GM23248 (cell line): ENCODE results near the gene NR1H4.

ENCODE experiments used
- EZH2 ChIP-seq: fragments of 200-600 bp; sonication (generic); IDR thresholded peaks from 2 replicates; pipeline ENCODE4 v1.6.1; 2018; ENCODE audit warnings: antibody characterized with exemption, mild to moderate bottlenecking; ENCODE audit not compliant: insufficient read depth, poor library complexity, severe bottlenecking
- EZH2phosphoT487 ChIP-seq: fragments of 200-600 bp; sonication (generic); IDR thresholded peaks from 2 replicates; pipeline ENCODE4 v1.6.1; 2018; ENCODE audit warnings: antibody characterized with exemption, moderate library complexity, mild to moderate bottlenecking, low read depth; ENCODE audit not compliant: insufficient read depth

DNA sequence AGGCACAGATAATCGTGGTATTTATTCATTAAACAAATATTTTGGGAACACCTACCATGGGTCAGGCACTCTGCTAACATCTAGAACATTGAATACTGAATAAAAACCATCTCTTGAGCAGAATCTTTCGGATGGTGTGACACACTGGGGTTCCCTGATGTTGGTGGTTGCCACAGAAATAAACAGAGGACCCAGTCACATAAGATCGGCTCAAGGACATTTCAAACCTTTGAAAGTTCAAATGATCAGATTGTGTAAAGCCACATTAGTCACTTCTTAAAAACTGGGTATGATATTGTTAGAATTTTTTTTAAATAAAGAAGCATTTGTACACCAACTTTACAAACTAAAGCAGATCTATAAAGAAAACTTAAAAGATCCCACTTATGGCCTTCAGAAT lies 39.0 kb downstream of the NR1H4 start:
- TF ChIP-seq EZH2phosphoT487 (no peak), EZH2 (no peak)
